ENCODE measurements around the gene EAPP.
"Not testable (repeated sequence)": the region's sequence is repeated elsewhere in the genome, so short reads cannot be mapped to it uniquely, and the experiment has no call there.

DNA sequence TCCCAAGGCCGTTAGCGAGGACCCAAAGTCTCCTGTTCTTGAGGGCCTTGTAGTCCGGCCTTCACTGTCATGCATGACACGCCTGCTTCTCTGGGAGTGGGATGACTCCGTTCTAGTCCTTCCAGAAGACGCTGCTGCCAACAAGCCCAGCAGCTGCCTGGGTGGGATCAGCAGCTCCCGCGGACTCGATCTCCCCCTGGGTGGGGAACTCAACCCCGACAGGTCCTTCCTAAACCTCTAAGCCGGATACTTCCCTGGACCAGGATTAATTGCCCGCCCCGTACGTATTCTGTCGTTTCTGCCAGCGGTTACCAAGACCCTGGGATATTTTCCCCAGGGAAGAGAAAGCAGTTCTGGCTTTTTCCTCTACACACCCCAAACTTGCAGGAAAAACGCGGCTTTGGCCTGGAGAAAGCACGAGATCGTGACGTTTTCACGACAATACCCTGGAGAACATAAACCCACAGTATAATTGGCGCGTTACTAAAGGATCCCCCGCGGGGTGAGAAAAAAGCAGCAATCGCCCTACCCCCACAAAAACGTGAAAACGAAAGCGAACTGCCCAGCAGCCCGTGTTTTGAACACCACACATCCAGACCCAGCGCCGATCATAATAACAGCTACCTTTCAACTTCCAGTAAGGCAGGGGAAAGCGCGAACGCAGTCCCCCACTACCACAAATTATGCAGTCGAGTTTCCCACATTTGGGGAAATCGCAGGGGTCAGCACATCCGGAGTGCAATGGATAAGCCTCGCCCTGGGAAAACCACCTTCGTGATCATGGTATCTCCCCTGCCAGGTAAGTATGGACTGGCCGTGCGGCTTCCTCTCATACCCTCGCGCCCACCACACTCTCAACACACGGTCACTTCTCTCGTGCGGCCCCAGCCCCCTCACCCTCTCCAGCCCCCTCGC lies 16.3 kb upstream of the EAPP start:
- TF ChIP-seq, protein P1, sequence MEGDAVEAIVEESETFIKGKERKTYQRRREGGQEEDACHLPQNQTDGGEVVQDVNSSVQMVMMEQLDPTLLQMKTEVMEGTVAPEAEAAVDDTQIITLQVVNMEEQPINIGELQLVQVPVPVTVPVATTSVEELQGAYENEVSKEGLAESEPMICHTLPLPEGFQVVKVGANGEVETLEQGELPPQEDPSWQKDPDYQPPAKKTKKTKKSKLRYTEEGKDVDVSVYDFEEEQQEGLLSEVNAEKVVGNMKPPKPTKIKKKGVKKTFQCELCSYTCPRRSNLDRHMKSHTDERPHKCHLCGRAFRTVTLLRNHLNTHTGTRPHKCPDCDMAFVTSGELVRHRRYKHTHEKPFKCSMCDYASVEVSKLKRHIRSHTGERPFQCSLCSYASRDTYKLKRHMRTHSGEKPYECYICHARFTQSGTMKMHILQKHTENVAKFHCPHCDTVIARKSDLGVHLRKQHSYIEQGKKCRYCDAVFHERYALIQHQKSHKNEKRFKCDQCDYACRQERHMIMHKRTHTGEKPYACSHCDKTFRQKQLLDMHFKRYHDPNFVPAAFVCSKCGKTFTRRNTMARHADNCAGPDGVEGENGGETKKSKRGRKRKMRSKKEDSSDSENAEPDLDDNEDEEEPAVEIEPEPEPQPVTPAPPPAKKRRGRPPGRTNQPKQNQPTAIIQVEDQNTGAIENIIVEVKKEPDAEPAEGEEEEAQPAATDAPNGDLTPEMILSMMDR (IDR thresholded peaks at IDR 0.05) = not testable (repeated sequence)
- not testable (repeated sequence) for TF ChIP-seq POLR2A (IDR thresholded peaks at IDR 0.05)
